Stimulated activated CD8-positive, alpha-beta memory T cell treated with anti-CD3 and anti-CD28 coated beads, Interleukin-7, amount 100 ng/mL, for 48 hours (primary cell): ENCODE data around the gene CXXC4.

ENCODE experiments used
- DNase-seq, 2 donors: peaks; one replicate each; pipeline ENCODE4 v3.0.0-alpha.2; 2020; ENCODE audit warnings: low read depth in 1 of 2; ENCODE audit errors: extremely low read depth in 1 of 2

Gene CXXC4

GRCh38 chr4:104494822-104495559 lies at the start of gene CXXC4:
Gene CXXC4 (minus strand): TSS chr4:104494894. CDS start chr4:104491802, 3,092 bp downstream.
- DNase-seq = no peak

GRCh38 chr4:104533156-104533555 lies 38.5 kb upstream of the CXXC4 start:
- DNase-seq = no peak

DNA sequence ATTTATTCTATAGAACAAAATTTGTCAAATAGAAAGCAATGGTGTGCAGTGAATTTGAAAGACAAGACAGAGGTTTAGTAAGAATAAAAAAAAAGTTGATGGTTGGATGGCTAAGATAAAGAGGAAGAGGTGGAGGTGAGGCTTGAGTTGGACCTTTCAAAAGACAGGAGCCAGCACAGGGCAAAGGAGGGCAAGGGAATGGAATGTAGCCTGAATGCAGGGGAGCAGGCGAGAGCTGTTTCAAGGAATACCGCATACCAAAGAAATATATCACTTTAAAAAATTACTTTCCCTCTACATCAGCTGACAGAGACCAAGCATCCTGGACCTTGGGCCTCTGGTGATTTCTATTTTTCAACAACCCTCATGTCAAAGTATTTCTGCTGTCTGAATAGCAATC lies 38.0 kb upstream of the CXXC4 start:
- DNase-seq = no peak

- no peak for DNase-seq
These were observed 36.7 kb upstream of the CXXC4 start for GRCh38 chr4:104531390-104531789.

DNA sequence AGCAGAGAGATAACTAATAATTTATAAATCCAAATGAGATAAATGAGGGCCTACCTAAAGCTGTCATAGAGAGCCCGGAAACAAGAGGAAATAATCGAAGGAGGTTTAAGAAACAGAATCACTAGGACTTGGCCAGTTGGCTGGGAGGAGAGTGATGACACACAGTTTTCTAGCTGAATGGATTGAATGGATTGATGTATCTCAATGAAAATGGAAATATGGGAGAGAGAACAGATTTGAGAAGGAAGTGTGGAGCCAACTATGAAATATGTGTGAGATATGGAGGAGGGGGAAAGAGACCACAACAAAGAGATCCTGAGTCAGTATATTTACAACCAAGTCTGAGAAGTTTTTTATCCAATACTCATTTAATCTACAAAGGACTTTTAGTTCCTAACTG lies 35.7 kb upstream of the CXXC4 start:
- no peak for DNase-seq

- no peak for DNase-seq
These were observed 29.9 kb upstream of the CXXC4 start for GRCh38 chr4:104524591-104524990.

DNA sequence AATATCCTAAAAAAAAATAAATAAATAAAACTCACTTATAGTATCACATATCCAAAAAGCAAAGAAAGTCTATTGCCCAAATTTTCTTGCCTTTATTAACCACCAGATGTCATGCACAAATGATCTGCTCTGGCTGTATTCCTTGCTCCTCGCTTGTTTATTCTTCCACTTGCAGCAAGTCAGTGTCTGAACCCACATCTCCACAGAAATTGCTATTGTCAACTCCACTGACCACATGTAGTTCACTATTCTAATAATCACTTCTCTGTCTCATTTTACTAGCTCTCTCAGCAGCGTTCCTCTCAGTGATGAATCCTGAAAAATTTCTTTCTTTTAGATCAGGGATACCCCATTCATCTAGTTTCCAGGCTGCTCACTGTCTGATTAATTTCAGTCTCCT lies 29.3 kb upstream of the CXXC4 start:
- no peak for DNase-seq

DNA sequence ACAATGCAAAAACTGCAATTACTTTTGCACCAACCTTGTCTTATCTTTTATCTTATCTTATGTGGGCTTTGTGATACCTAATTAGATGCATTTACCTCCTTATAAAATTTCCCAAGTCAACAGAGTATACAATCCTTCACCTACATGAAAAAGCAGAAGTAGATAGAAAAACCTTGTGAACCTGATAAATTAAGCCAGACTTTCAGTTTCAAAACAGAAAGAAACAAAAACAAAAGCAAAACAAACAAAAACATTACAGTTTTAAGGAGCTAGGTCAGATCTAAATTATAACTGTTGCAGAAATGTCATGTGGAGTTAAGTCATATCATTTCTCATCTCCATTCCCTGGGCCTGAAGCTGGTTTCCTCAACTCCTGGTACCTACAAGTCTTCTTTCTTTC lies 24.9 kb upstream of the CXXC4 start:
- no peak for DNase-seq

DNA sequence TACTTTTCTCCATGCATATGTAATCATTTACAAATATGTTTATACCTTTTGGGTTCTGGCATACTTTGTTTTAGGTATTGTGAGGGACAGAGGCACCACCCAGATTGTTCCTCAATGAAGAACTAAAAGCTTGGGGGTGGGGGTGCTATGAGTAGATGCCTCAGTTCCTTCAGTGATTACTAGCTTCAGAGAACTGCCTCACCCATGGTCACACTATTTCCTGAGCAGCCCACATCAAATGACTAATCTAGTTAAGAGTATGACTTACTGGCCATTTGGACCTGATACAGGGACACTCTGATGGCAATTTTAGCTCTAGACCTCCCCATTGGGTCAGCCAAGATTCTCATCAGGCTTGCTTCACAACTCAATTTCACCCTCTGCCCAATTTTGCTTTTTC lies 22.2 kb upstream of the CXXC4 start:
- DNase-seq = no peak

DNA sequence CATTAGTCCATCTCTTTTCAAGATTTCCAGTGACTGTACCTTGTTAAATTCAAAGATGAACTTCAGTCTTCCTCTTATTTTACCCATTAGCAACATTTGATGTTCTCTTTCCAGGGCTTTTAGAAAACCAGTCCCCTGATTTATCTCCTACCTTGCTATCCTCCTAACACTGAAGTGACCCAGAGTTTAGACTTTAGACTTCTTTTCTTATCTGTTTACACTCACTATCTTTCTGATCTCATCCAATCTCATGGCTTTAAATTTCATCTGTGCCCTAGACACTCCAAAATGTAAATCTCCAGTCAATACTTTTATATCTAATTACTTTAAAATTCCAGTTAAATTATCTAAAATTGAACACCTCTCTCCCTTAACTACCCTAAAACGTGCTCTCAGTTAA lies 13.5 kb upstream of the CXXC4 start:
- no peak for DNase-seq

GRCh38 chr4:104507112-104507511 lies 12.4 kb upstream of the CXXC4 start:
- DNase-seq = no peak

GRCh38 chr4:104504536-104504935 lies 9.8 kb upstream of the CXXC4 start:
- no peak for DNase-seq

DNA sequence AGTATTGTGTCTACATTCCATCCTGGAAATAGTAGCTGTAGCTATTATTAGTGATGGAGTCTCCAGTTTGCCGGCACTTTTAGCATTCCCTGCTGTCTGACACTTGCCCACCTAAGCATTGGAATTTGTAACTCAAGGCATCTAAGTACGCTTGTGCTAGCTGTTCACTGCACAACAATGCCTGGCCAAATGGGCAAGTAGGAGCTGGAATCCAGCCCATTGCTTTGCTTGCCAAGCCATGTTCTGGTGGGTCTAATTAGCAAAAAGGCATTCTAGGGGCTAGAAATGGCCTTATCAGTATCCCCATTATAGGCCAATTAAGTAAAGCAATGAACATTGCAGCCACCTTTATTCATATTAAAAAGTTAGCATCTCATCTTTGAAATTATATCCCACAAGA lies 7.8 kb upstream of the CXXC4 start:
- DNase-seq = no peak

- DNase-seq = no peak
These were observed 6.6 kb upstream of the CXXC4 start for GRCh38 chr4:104501290-104501689.

DNA sequence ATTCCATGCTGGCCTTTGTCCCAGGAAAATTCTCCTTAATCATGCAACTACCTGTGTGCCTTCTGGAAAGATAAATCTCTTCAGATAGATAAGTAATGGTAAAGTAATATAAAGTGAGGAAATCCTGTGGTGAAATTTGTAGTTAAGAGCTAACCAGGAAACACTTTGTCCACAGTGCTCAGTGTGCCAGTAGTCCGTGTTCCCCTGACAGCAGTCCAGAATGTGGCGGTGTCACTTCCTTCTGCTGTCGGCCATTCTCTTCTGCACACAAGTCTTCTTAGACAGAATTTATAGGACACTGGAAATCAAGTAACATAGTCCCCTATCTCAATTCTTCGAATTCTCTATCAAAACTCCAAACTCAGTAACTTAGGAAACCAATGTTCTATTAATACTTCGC lies 5.7 kb upstream of the CXXC4 start:
- DNase-seq = no peak

- no peak for DNase-seq
These were observed 509 bp downstream of the CXXC4 start for GRCh38 chr4:104494185-104494584.

GRCh38 chr4:104493081-104493831 lies 1.4 kb downstream of the CXXC4 start:
- no peak for DNase-seq

DNA sequence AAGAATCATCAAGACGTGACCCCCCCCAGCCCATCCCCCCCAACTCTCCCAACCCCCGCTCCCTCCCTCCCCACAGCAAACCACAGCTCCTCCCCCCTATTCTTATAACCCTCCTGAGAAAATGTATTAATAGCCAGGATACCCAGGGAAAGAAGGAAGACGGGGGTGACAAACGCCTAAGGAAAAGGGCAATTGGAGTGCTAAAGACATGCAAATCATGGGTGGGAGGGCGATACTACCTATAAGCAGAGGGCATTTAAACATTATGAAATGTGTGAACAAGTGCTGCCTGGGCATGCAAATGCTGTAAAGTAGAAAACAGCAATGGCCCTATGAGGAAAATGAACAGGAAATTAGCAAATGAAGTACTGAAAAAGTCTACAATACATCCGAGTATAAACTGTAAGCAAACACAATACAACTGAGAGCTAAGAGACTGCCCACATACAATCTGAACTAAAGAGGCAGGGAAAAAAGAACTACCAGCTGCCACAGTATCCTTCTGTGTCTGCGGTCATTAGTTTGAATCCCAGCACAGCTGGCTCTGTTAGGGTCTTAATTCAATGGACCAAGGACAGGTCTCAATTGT lies 2.4 kb downstream of the CXXC4 start:
- no peak for DNase-seq

DNA sequence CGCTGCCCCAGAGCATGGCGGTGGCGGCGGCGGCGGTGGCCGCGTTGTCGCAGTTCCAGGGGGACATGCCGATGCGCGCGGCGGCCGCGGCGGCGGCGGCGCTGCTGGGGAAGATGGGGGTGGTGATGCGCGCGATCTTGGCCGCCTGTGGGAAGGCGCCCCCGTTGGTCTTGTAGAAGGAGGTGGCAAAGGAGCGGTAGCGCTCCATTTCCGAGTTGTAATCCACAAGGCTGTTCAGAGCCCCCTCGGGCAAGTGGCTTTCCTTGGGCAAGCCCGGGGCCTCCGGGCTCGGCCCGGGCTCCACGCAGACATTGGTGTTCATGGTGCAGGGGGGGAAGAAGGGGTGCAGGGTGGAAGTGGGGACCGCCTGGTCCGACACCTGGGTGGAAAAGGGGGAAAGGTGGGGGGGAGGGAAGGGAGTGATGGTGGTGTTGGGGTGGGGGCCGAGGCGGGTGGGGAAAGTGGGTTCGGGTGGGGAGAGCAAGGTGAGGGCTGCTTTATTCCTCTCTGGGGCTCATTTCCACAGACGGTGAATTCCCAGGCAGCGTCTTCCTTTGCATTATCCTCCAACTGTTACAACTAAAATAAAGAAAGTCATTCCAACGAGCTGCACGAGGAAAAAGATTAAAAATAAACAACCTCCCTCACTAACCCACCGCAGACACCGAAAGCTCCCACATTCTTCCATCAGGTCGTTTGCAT lies 3.1 kb downstream of the CXXC4 start:
- no peak for DNase-seq

GRCh38 chr4:104490770-104491480 lies 3.8 kb downstream of the CXXC4 start:
- DNase-seq = no peak
